K562 (cell line): ENCODE measurements around the gene C4A. TPM values are rescaled to one million over a fixed set of nuclear protein-coding genes. Genes with fewer than 3 reads are reported as not detected.
"Not testable (repeated sequence)": the region's sequence is repeated elsewhere in the genome, so short reads cannot be mapped to it uniquely, and the experiment has no call there.

ENCODE experiments used
- ATAC-seq: fragments of 200-7000 bp; cut with Tn5 transposase; 3 replicates; pipeline ENCODE4 v1.9.1; 2020; ENCODE audit warnings: moderate library complexity
- BruUV-seq: library from RNA; stranded (reverse); fragments of 400-500 nt; replicated peaks from 2 replicates; lab custom pipeline; 2021; lab: Mats Ljungman, UMichigan
- CTCF ChIA-PET: fragments of 300-600 bp; formaldehyde crosslinking; extraction: SDS; loops from one replicate; lab custom pipeline; 2021; ENCODE audit warnings: low intra/inter-chr PET ratio; lab: Yijun Ruan, JAX
- POLR2A ChIA-PET: fragments of 300-600, 350-650 bp; sonication (Branson Sonifier 250); formaldehyde crosslinking; extraction: SDS; loops from one replicate; lab custom pipeline; 2021; ENCODE audit warnings: antibody characterized with exemption, inconsistent platforms; lab: Yijun Ruan, JAX
- DNase-seq, 4 experiments: peaks; one replicate each; pipeline versions ENCODE4 v3.0.0 to v3.0.0-alpha.2; 2011 to 2018; ENCODE audit warnings: low spot score in 3 of 4, mixed read lengths in 3 of 4; ENCODE audit errors: extremely low read depth in 1 of 4
- FAIRE-seq: peaks from 2 replicates; lab custom pipeline; 2011; peaks lifted over from hg19 to GRCh38; lab: Jason Lieb, UNC
- H2AFZ ChIP-seq: 2 replicates; pipeline ENCODE4 v1.6.0; 2011; ENCODE audit warnings: low read depth, low read length, control low read depth, inconsistent platforms
- H3K27ac ChIP-seq: fragments of 200-600 bp; 3 replicates; pipeline ENCODE4 v1.8.0; 2011; ENCODE audit warnings: low read depth, mild to moderate bottlenecking, control low read depth, inconsistent platforms, low read length, moderate library complexity, mixed read lengths; ENCODE audit errors: extremely low read depth
- H3K27me3 ChIP-seq, 2 experiments: fragments of 300-600 bp in 1 of 2; 2 replicates in 1 of 2; 3 replicates in 1 of 2; pipeline versions ENCODE4 v1.6.0 to v1.8.0; 2011; ENCODE audit warnings: inconsistent platforms in 2 of 2, low read length in 2 of 2, mild to moderate bottlenecking in 1 of 2, mixed read lengths in 1 of 2, moderate library complexity in 1 of 2; ENCODE audit not compliant: control insufficient read depth in 2 of 2, insufficient read depth in 2 of 2
- H3K36me3 ChIP-seq: fragments of 300-600 bp; 3 replicates; pipeline ENCODE4 v1.8.0; 2011; ENCODE audit warnings: mild to moderate bottlenecking, low read length, inconsistent platforms; ENCODE audit not compliant: control insufficient read depth, insufficient read depth
- H3K4me1 ChIP-seq, 2 experiments: fragments of 200-600 bp in 1 of 2; replicated peaks in 1 of 2; 2 replicates in 1 of 2; 3 replicates in 1 of 2; pipeline versions ENCODE4 v1.5.1 to v1.8.0; 2011; ENCODE audit warnings: inconsistent platforms in 2 of 2, low read length in 2 of 2, mild to moderate bottlenecking in 1 of 2, mixed read lengths in 1 of 2, moderate library complexity in 1 of 2; ENCODE audit not compliant: control insufficient read depth in 2 of 2, insufficient read depth in 2 of 2
- H3K4me2 ChIP-seq: 2 replicates; pipeline ENCODE4 v1.6.1; 2011; ENCODE audit warnings: low read length, control low read depth, inconsistent platforms, mixed read lengths; ENCODE audit not compliant: insufficient read depth
- H3K4me3 ChIP-seq: fragments of 200-600 bp; sonication (generic), shearing (Covaris generic); 2 replicates; pipeline ENCODE4 v1.5.1; 2016; ENCODE audit warnings: control low read depth, inconsistent platforms
- H3K79me2 ChIP-seq: fragments of 200-600 bp; 3 replicates; pipeline ENCODE4 v1.8.0; 2011; ENCODE audit warnings: low read length, inconsistent platforms; ENCODE audit not compliant: control insufficient read depth, insufficient read depth
- H3K9ac ChIP-seq, 2 experiments: 2 replicates each; pipeline versions ENCODE4 v1.6.0 to v1.6.1; 2011; ENCODE audit warnings: low read depth in 2 of 2, low read length in 2 of 2, control low read depth in 1 of 2, inconsistent platforms in 1 of 2, mild to moderate bottlenecking in 1 of 2, mixed read lengths in 1 of 2; ENCODE audit not compliant: insufficient read depth in 1 of 2
- H3K9me1 ChIP-seq: one replicate; pipeline ENCODE4 v1.6.0; 2011; ENCODE audit warnings: inconsistent platforms, mild to moderate bottlenecking, low read length, moderate library complexity; ENCODE audit not compliant: control insufficient read depth, insufficient read depth
- H3K9me3 ChIP-seq: replicated peaks from 2 replicates; pipeline ENCODE4 v1.5.1; 2011; ENCODE audit warnings: low read depth, low read length, inconsistent platforms; ENCODE audit not compliant: control insufficient read depth, insufficient read depth
- H4K20me1 ChIP-seq: replicated peaks from 2 replicates; pipeline ENCODE4 v1.6.1; 2011; ENCODE audit warnings: low read length, inconsistent platforms, mixed read lengths; ENCODE audit not compliant: control insufficient read depth, insufficient read depth
- BHLHE40 ChIP-seq: IDR thresholded peaks from 2 replicates; pipeline ENCODE4 v1.6.1; 2011; ENCODE audit warnings: low read length, improper control_type of control experiment
- HDAC3 ChIP-seq: fragments of 450-650 bp; IDR thresholded peaks from 2 replicates; pipeline ENCODE4 v1.6.1; 2018; ENCODE audit warnings: borderline replicate concordance, mild to moderate bottlenecking, moderate library complexity; ENCODE audit not compliant: partially characterized antibody
- MYNN ChIP-seq, 2 experiments: sonication (generic); formaldehyde crosslinking in 1 of 2; IDR thresholded peaks; 2 replicates each; pipeline versions ENCODE4 v1.5.0 to v1.6.1; 2016 to 2020; ENCODE audit warnings: antibody characterized with exemption in 1 of 2, missing genetic modification reagents in 1 of 2
- RB1 ChIP-seq: fragments of 450-650 bp; IDR thresholded peaks from 2 replicates; pipeline ENCODE4 v1.6.1; 2017; ENCODE audit warnings: low read depth, mild to moderate bottlenecking
- TCF3 ChIP-seq: sonication (generic); formaldehyde crosslinking; IDR thresholded peaks from 2 replicates; pipeline ENCODE4 v1.4.0; 2020; ENCODE audit warnings: mild to moderate bottlenecking, missing genetic modification reagents
- WGBS: fragments of 100-300 bp; shearing (Covaris generic); methylation state at CpG from one replicate; pipeline ENCODE4 v1.1.6; 2016; ENCODE audit warnings: low coverage, mixed read lengths; ENCODE audit not compliant: insufficient coverage; ENCODE audit errors: missing lambda C conversion rate; 5-methylcytosine and 5-hydroxymethylcytosine counted together
- in situ Hi-C: fragments of 300-500 bp; cut with MboI; formaldehyde crosslinking; loops from 4 replicates; pipeline ENCODE4 v1.15.0; 2018; ENCODE audit warnings: inconsistent platforms, mixed read lengths
- intact Hi-C: fragments of 100-400 bp; cut with micrococcal nuclease; formaldehyde crosslinking; loops from 2 replicates; pipeline ENCODE4 v1.14.2; 2022
- polyA plus RNA-seq, 8 experiments: library from polyadenylated mRNA; depleted of rRNA in 4 of 8; stranded (reverse) in 5 of 8; unstranded in 3 of 8; fragments of >200 nt; fragmentation: Nextera tagmentation in 2 of 8; fragmentation: Illumina TruSeq in 1 of 8; extraction: Ambion mirVana in 2 of 8; extraction: Trizol in 1 of 8; gene quantifications; 2 replicates each; pipeline versions ENCODE4 v1.2.1 to v1.2.3, GENCODE V29; 2011 to 2014; ENCODE audit warnings: inconsistent platforms in 1 of 8, missing spikeins in 1 of 8
- total RNA-seq, 7 experiments: library from RNA; depleted of rRNA in 6 of 7; stranded (reverse); fragments of >200 nt in 6 of 7; fragmentation: Illumina TruSeq in 2 of 7; extraction: Trizol in 2 of 7; gene quantifications; 2 replicates each; pipeline versions ENCODE4 v1.2.1 to v1.2.3, GENCODE V29; 2011 to 2021; ENCODE audit warnings: low replicate concordance in 1 of 7

Gene C4A
- total and polyA plus RNA-seq, 9 of the 15 experiments (the other 6 are each of a cell fraction or from before 2014, with no cell fraction given), result 0.27 to 7.6 (median 5.0) TPM

DNA sequence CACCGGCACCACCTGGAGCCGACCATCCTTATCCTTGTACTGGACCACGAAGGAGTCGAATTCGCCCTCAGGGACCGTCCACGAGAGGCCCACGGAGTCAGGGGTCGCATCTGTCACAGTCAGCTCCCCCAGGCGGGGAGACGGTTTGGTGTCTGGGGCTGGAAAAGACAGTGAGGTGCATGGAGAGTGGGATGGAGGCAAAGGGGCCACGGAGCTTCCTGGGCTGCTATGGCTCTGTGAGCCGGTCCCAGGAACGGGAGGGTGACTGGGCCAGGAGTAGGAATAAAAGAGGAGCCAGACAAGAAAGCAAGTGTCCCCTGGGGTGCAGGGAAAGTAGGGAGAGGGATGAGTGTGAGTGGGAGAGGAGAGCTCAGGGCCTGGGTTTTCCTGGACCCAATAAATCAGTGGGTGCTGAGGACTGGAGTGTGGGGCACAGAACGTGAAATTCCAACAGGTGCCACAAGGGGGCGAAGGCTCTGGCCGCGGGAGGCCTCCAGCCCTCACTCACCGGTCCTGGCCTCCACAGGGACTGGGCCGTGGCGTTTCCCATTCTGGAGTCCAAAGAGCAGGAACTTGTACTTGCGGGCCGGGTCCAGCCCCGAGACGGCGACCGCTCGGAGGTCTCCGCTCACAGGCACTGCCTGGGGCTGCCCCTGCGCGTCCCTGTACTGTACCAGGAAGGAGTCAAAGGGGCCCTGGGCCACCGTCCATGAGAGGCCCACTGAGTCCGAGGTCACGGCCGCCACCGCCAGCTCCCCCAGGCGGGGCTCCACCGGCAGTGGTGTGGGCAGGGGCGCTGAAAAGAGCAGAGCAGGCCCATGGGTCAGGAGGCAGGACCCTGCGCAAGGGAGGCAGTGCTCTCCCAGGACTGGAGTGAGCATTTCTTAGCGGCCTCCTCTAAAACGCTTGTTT, 66.3 kb downstream of the C4A start (continued):
- TF ChIP-seq MYNN (IDR thresholded peaks at IDR 0.05), result 0 out of 2 replicates have a peak, but pooled peaks have one; percentile 55
- TF ChIP-seq MYNN (CRISPR knock-in tag; IDR thresholded peaks at IDR 0.05), result no peak
- 0 out of 2 replicates have a peak, but pooled peaks have one; percentile 11 for TF ChIP-seq TCF3 (CRISPR knock-in tag)
- peak; percentile 75 for TF ChIP-seq BHLHE40
- TF ChIP-seq HDAC3, result no peak
- TF ChIP-seq RB1, result peak; percentile 75; the same call in 1 of the 2 replicates

DNA sequence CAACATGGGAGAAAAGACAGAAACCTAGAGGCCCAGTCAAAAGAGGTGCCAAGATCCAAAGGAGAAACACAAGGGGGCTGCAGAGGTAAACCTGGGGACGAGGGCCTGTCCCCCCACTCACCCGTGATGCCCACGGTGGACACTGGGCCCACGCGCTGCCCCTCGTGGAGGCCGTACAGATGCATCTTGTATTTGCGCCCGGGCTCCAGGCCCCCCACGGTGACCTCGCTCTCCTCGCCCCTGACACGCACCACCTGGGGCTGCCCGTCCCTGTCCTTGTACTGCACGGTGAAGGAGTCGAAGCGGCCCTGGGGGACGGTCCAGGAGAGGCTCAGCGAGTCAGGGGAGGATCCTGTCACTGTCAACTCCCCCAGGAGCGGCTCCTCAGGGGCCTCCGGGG, 67.3 kb downstream of the C4A start:
- H3K27me3 ChIP-seq, H3K79me2 ChIP-seq, H3K36me3 ChIP-seq, BruUV-seq, H3K9me1 ChIP-seq, H3K4me3 ChIP-seq, H3K4me2 ChIP-seq, FAIRE-seq, intact Hi-C loops, CTCF ChIA-PET, H3K9ac ChIP-seq, H4K20me1 ChIP-seq, H3K9me3 ChIP-seq, H3K27ac ChIP-seq, DNase-seq, ATAC-seq: not testable (repeated sequence)
- Histone ChIP-seq H2AFZ (peak overlapping the region; percentile 98), H3K4me1 (peaks cover 31 to 53% of the 10 kb centered on the region in 2 experiments)
- in situ Hi-C loops, result loop anchor here (10.0 kb wide), 1 partner anchor 94 kb away; the partner anchor contains the start of genes NELFE and SKIC2
- POLR2A ChIA-PET, result interaction anchor here (1.0 to 1.6 kb wide), 2 partner anchors 8 to 14 kb away, joined by 4 to 6 read pairs; no protein-coding TSS in a partner anchor
- WGBS, result 80% methylated on average over 10 of the region's 21 CpGs

DNA sequence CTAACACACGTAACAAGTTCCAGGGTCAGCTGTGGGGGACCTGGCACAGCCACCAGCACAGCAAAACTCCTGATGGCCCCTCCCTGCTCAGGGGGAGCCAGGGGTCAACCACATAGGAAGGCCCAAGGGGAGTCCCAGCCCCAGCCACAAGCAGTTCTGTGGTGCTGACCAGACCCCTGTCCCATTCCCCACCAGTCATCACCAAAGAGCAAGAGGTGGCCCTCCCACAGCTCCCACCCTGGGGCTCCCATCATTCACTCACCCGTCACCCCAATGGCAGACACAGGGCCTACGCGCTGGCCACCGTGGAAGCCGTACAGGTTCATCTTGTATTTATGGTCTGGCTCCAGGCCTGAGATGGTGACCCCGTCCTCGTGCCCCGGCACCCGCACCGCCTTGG, 67.9 kb downstream of the C4A start:
- H3K9ac ChIP-seq, H3K27ac ChIP-seq, H3K4me2 ChIP-seq, BruUV-seq, H4K20me1 ChIP-seq, H3K27me3 ChIP-seq, DNase-seq, H3K9me1 ChIP-seq, H3K9me3 ChIP-seq, H3K79me2 ChIP-seq, CTCF ChIA-PET, intact Hi-C loops, FAIRE-seq, H3K36me3 ChIP-seq, H2AFZ ChIP-seq, ATAC-seq, H3K4me3 ChIP-seq, POLR2A ChIA-PET: not testable (repeated sequence)
- in situ Hi-C loops, result loop anchor here (10.0 kb wide), 1 partner anchor 95 kb away; the partner anchor contains the start of genes NELFE and SKIC2
- WGBS, result 96% methylated on average over 4 of the region's 11 CpGs
- H3K4me1 ChIP-seq, result peaks cover 31 to 52% of the 10 kb centered on the region in 2 experiments
